HG03442 (cell line): ENCODE data around the gene RNF157.

Source experiments
- ATAC-seq: cut with Tn5 transposase; IDR thresholded peaks from one replicate; pipeline ENCODE4 v1.9.1; 2021; ENCODE audit warnings: mild to moderate bottlenecking, moderate library complexity; ENCODE audit not compliant: unreplicated experiment

Gene RNF157

DNA sequence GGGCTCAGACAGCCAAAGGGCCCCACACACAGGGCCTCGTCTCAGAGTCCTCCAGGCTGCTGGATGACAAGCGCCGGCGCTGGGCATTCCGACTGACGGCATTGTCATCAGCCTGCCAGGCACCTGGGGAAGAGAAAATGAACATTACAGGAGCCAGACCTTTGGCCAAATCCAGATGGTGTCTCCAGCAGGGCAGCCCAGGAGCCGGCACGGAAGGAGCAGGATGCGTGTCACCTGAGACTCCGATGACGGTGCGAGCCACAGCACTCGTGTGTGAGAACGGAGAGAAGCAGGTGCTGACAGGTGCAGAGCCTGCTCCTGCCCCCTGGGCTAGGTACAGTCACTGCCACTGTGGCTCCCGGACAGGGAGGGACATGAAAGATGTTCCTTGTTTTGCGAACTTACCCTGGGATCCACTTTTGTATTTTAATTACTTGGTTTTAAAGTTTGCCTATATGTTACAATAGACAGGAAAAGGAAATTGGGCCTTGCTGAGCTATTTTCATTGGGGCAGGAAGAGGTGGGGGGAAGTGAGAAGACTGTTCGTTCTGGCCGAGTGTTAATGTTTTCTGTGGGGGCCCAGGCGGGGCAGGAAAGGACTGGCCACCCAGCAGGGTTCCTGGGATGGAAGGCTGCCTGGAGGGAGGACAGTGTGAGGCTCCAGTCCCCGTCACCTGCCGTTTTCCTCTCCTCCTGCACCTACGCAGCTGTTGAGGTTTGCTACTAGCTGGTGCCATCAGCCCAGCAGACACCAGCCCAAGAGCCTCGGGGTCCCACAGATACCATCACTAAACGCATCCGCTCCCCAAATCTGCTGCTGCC, 94.9 kb downstream of the RNF157 start:
- no peak for ATAC-seq

DNA sequence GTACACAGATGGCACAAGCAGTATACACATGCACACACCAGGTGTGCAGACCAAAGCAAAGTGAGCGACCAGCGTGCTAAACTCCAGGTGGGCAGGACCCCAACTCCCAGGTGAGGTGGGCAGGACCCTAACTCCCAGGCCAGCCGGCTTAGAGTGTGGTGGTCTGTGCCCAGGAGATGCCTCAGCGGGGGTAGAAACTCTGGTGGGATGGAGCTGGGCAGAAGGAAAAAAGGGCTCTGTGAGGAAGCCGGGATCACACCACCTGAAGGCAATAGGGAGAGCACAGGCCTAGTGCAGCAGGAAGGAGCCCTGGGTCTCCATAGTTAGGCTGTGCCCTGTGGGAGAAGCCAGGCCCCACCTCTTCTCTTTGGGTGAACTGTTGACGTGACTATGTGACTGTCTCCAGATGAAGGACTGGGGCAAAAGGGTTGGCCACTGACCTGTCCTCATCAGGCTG, 97.7 kb downstream of the RNF157 start:
- ATAC-seq, result no peak

DNA sequence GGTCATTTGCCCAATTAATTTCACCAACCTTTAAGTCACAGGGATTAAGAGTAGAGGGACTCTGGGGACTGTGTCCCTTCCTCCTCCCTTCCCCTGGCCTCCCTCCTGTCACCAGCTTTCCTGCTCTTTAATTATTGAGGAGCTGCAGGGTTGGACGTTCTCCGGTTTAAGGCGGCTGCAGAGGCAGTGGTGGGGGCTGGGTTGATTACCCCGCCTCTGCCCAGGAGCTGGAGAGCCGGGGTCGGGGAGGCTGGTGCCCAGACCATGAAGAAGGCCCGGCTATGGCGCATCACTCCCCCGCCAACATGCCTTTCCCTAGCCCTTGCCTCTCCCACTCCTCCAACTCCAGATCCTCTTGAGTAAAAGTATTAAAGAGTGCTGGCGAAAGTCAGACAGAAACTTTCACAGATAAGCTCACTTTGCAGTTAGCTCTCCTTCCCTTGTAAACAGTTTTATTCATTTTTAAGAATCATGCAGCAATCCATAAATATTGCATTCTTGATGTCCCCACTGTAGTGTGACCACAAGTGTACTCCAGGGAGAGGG, 98.2 kb downstream of the RNF157 start:
- no peak for ATAC-seq

DNA sequence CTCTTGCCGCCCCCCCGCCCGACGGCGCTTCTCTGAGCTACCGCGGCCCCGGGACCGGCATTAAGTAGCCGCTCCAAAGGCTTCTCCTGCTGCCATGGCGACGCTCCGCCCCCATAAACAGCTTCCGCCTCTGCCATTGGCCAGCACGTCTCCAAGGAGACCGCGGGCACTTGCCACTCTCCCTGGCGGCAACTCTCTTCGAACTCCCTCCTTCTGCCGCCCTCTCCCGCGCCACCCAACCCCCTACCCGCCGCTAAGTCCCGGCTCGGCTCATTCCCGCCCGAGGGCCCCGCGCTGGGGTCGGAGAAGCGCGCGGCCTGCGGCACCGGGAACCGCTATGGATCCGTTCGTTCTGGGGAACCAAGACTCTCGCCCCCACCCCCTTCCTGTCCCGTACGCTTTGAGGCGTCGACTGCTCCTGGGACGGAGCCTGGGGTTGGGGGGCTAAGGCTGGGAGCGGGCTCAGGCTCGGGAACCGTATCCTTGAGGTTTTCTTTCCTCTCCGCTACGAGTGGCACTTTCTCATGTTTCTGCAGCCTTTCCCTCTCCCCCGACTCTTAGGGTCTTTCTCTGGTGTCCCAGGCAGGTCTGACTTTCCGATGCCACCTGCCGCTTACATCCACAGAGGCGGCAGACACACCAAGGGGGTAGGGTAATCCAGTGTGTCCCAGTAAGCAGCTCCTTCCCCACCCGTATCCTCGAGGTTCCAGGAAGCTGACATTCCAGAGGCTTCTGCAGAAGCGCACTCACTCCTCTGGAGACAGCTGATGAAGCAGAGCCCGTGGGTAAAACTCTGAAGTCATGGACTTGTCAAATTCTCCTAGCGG, 98.9 kb downstream of the RNF157 start, which contains the start of gene FOXJ1:
FOXJ1 (minus strand) TSS at position 34 of the 827 bp plus-strand sequence. CDS start 850 bp downstream, outside the sequence.
- peak; percentile 60 for ATAC-seq

DNA sequence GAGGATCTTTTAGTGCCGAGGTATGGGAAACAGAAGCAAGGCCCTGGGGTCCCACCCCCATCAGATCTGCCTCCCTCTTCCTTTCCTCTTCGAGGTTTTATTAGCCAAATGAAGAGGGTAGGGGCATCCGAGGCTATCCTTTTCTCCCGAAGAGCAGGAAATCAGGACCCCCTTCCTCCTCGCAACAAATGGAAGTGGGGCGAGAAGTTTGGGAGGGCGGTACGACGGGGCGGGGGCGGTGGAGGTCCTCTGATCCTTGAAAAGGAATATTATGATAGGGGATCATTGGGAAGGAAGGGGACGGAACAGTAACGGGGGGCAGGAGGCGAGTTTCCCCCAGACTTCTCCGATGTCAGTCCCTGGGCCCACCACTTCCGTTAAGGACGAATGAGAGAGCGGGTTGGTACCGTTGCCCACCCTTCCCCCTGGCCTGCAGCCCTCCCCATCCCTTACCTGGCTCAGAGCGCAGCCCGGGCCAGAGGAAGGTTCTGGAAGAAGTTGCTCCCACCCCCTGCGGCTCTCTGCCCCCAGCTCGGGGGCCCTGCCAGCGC, 99.6 kb downstream of the RNF157 start:
- ATAC-seq, result no peak

DNA sequence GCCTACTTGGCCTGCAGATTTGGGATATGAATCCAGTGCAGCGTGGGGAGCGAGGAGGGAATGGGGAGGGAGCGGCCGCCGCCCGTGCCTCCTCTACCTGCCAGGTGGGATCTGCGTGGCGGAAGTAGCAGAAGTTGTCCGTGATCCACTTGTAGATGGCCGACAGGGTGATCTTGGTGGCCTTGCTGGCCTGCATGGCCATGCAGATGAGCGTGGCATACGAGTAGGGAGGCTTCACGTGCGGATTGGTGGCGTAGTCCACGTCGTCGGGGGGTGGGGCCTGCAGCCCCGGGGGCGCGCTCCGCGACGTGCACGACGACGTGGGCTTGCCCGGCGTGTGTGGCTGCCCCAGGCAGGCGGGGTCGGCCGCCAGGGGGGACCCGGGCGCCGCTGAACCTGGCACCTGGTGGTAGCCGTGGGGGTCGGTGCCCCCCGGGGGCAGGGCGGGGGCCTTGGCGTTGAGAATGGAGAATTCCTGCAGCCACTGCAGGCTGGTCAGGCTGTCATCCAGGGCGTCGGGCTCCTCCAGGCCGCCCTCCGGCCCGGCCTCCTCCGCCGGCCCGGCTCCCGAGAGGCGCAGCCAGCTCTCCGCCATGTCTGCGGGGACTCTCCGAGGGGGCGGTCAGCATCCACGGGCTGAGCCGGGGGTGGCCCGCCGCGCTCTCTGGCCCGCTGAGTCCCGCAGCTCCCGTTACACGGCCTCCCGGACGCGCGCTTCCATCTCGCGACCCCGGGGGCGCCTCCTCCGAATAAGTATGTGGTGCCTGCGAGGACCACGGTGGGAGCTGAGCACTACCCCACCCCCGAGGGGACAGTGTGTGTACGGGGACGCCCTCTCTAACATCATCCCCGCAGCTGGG, 100.3 kb downstream of the RNF157 start:
- ATAC-seq, result no peak

DNA sequence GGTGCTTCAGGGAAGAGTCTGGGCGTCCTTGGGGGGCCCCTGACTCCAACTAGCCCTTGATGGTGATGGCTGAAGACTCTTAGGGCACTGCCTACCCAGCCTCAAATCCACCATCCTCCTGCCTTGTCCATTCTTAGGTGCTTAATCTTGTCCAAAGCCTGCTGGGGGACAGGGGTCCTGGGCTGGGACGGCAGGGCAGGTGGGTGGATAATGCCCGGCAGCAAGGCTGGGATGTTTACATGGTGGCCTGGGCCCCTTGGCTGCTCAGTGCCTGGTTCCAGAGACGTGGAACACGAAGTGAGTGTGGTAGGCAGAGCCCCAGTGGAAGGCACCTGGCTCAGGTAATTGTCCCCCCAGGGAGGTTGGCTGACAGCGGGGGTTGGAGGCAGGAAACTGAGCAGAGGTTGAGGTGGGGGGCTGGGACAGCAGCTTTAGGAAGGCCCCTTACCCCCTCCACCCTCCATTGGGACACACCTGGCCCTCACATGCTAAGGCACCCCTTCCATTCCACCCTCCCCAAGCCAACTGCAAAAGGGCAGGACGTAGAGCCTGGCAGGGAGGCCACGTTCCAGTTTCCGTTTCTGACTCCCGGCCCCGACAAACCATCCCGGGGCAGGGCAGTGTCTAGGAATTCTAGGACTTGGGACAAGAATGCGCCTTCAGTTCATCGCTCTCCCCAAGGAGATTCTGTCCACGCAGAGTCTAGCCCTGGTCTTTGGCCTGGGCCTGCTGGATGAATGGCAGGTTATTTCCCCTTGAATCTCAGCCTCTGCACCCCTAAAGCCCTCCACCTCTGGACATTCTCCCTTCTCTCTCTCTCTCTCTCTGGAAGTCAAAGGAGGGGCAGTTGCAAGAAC, 101.2 kb downstream of the RNF157 start:
- no peak for ATAC-seq

DNA sequence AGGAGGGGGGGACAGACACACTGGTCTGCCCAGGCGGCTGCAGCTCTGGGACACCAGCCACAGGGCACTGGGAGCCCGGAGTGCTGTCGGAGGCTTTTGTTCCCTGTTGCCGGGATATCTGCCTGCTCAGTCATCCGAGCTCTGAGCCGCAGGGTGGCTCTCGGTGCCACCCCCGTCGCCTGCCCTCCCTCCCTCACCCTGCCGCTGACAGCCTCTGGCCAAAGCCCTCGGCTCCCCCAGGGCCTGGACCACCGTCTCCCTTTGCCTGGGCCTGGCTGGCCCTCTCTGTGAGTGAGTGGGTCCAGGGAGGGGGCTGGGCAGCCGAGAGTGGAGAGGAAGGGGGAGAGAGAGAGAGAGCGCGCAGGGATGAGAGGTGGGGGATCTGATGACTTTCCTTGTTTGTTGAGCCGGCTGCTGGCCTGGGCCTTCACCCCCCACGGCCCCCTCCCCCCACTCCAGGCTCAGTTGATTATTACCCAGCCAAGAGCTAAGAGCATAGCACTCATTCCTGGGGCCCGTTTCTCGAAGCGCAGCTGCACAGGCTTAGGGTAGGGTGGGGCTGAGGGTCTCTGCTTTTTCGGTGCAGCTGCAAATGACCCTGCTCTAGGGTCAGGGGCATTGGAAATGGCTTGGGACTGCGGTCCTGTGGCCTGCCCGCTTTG, 101.9 kb downstream of the RNF157 start:
- no peak for ATAC-seq

DNA sequence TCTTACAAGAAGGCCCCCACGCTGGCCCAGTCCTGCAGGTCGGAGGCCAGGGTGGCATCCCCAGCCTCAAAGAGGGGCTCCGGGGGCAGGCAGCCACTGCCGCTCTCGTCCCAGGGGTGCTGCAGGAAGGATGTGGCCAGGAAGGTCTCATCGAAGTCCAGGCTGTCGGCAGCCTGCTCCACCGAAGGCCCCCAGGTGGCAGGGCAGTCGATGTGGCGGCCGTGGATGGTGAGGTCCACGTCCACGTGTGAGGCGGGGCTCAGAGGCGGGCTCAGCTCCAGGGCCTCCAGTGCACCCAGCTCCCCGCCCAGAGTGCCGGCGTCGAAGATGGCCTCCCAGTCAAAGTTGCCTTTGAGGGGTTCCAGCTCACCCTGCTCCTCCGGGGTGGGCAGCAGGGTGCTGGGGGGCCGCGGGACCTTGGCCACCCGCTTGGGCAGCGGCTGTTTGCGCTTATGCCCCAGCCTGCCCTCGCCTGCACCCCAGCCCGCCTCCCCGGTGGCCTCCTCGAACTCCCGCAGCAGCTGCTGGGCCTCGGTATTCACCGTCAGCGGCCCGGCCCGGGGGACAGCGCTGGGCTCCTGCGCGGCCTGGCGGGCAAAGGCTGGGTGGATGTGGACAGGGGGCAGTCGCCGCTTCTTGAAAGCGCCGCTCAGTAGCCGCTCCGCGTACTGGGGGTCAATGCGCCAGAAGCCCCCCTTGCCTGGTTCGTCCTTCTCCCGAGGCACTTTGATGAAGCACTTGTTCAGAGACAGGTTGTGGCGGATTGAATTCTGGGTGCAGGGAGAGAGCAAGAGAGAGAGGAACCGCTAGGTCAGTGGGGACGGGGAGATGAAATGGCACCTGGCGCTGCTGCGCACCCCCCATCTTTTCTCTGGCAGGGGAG, 102.7 kb downstream of the RNF157 start:
- no peak for ATAC-seq

DNA sequence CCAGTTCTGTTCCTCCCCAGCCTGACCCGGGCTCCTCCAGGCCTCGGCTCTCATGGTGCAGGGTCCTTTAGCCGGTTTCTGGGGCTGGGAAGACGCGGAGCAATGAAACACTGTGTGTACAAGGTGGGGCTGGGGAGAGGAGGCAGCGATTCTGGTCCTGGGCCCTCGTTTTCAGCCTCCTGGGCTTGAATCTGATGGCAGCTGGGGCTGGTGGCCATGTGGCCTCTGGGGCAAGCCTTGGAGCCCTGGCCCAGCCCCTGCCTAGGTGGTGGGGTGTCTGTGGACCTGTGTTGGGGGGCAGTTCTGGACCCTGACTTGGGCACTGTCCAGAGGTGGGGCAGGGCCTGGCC, 103.3 kb downstream of the RNF157 start:
- no peak for ATAC-seq

DNA sequence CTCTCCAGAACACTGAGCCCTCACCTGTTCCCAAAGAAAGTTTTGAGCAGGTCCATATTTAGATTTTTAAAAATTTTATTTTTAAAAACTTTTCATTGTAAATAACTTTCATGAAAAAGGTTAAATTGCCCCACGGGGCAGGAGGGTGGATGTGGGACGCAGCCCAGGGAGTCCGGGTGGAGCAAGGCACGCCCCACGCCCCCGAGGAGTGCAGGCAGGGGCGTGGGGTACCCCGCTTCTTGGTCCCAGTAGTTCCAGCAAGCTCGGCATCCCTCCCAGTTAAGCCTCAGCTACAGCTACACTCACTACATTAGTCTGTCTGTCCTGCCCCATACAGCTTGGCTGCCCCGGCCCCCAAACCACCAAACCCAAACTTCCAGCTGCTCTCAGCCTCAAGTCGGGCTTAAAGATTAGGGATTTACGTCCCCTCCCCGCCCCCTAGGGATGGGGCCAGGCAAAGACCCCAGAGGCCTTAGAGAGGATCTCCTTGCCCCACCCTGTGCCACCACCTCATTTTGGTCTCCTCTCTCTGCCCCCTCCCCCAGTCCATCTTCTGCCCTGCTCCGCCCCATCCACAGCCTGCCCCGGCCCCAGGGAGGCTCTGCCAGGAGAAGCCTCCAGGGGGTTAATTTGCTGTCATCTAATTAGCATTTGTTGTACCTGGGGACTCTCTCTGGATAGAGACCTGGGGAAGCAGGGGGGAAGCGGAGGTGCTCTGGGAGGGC, 103.9 kb downstream of the RNF157 start:
- no peak for ATAC-seq

DNA sequence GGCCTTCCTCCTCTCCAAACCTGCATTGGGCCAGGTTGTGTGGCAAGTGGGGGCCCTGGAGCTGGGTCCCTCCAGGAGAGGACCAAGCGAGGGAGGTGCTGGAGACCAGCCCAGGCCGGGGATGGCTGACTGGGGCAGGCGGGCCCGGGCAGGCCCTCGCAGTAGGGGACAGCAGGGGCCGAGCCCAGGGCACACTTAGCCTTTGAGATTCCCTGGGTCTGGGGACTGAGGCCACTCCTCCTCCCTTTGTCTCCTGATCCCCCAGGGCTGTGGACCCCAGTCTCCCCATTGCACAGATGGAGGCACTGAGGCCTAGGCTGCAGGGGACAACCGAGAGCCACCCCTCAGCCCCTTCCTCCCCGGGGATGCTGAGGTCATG, 104.5 kb downstream of the RNF157 start:
- ATAC-seq, result no peak

DNA sequence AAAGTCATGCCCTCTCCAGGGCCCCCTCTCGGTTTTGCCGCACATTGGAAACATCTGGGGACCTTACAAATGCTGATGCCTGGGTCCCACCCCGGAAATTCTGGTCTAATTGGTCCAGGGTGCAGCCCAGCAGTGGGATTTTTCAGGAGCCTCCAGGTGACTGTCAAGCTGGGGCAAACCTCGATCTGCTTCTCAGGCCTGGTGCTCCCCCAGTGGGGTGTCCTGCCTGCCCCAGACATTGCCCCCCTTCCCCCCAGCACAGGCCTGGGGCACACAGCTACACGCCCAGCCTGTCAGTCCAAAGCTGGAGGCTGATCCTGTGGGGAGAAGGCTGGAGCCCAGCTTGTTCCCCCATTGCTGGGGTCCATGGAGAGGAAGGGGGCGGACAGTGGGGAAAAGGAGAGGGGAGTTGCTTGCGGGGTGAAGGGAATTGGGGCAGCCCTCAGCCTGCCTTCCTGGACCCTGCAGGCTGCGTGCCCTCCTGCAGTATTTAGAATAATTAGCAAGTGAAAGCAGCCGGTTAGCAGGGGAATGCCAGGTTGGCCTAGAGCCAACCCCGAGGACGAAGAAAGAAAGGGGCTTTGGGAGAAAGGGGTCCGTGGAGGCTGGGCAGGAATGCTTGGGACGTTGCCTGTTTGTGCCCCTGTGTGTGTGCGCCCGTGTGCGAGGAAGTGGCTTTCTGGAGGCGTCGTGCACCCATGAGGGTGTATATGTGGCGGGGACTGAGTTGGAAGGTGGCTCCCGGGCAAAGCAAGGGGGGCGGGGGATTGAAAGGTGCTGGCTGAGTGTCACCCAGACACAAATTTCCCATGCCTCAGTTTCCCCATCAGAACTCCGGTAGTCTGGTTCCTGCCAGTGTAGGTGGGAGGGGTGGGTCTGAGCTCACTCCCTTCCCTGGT, 105.1 kb downstream of the RNF157 start:
- no peak for ATAC-seq

DNA sequence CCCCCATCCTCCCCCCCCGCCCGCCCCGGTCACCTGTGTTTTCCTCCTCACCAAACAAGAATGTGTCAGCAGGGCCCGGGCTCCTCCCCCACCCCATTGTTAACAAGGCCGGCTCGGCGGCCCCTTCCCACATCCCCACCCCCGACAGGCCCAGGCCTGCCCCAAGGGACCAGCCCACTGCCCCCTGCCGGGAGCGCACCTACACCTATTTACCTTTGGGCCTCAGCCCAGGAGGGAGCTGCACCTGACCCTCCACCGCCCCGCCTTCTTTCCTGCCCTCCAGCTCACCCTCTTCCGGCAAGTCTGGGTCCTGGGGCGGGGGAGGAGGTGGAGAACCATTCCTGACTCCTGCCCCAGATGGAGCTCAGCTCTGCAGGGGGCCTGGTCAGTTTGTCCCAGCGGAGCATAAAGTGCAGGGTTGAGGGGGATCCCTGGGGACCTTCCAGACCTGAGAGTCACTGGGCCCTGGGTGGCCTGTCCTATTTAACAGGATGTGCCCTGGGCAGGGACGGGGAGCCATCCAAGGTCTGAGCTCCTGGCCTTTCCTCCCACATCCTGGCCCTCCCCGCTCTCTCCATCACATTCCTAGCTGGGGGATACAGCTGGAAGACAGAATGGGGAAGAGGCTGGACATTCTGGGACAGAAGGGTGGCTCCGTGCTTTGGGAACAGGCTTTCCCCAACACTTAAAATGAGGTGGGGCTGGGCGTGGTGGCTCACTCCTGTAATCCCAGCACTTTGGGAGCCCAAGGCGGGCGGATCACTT, 107.5 kb downstream of the RNF157 start:
- ATAC-seq, result no peak

DNA sequence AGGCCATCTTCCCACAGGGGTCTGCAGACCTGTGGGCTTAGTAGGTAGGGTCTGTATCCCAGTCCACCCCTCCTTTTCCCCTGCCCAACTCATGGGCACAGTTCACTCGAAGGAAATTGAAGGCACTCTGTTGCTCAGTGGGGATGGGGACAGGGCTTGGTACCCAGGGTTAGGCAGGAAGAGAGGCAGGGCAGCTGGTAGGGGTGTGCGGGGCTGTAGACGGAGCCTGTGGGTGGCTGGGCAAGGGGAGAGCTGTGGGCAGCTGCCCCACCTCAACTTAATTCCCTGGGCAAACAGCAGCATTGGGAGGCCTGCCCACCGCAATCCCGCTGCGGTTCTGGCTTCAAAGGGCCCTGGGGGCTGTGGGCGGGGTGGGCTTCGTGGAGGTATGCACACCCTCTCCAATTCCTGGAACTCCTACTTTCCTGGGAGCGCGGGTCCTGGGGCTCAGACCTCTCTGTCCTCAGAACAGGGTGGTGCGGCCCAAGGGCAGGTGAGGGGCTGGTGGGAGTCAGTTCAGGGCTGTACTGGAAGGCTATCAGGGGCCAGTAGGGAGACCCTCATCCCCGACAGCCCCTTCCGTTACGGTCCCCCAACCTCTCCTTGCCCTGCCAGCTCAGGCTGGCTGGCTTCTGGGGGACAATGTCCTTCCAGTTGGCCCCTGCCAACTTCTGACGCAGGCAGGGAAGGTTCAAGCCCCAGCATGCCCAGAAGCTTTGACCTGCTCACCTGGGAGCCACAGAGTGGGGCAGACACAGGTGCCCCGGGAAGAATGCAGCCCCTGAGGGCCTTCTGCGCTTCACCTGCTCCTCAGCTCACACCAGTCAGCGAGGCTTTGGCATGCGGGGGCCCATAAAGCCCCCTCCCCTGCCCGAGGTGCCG, 108.4 kb downstream of the RNF157 start:
- ATAC-seq, result no peak
